MCF 10A (cell line): ENCODE results near the gene NFASC. TPM values are rescaled to one million over a fixed set of nuclear protein-coding genes. Genes with fewer than 3 reads are reported as not detected.

ENCODE experiments used
- BruUV-seq: library from RNA; stranded (reverse); fragments of 400-500 nt; replicated peaks from 2 replicates; lab custom pipeline; 2021; lab: Mats Ljungman, UMichigan
- CTCF ChIA-PET: fragments of 300-600 bp; sonication (Branson Sonifier 250); formaldehyde crosslinking; extraction: SDS; loops from one replicate; lab custom pipeline; 2021; ENCODE audit warnings: antibody characterized with exemption, inconsistent platforms; lab: Yijun Ruan, JAX
- POLR2A ChIA-PET: fragments of 300-600, 350-650 bp; sonication (Branson Sonifier 250); formaldehyde crosslinking; extraction: SDS; loops from one replicate; lab custom pipeline; 2020; ENCODE audit warnings: antibody characterized with exemption, inconsistent platforms; lab: Yijun Ruan, JAX
- DNase-seq: peaks from one replicate; pipeline ENCODE4 v3.0.0-alpha.2; 2018; ENCODE audit not compliant: unreplicated experiment
- H3K27ac Mint-ChIP-seq: one replicate; pipeline ENCODE4 v1.8.0; 2022; ENCODE audit warnings: mild to moderate bottlenecking, low read depth, mixed read lengths; ENCODE audit not compliant: unreplicated experiment
- H3K27me3 Mint-ChIP-seq: one replicate; pipeline ENCODE4 v1.8.0; 2022; ENCODE audit warnings: mixed read lengths; ENCODE audit not compliant: insufficient read depth, unreplicated experiment
- H3K36me3 Mint-ChIP-seq: one replicate; pipeline ENCODE4 v1.8.0; 2022; ENCODE audit warnings: mild to moderate bottlenecking, moderate library complexity, mixed read lengths; ENCODE audit not compliant: insufficient read depth, unreplicated experiment
- H3K4me1 Mint-ChIP-seq: one replicate; pipeline ENCODE4 v1.8.0; 2022; ENCODE audit warnings: mixed read lengths; ENCODE audit not compliant: insufficient read depth, unreplicated experiment
- H3K4me3 Mint-ChIP-seq: one replicate; pipeline ENCODE4 v1.8.0; 2022; ENCODE audit warnings: mild to moderate bottlenecking, moderate library complexity, mixed read lengths; ENCODE audit not compliant: unreplicated experiment
- H3K9me3 Mint-ChIP-seq: one replicate; pipeline ENCODE4 v1.8.0; 2022; ENCODE audit warnings: mixed read lengths; ENCODE audit not compliant: unreplicated experiment
- CTCF ChIP-seq: fragments of 200-600 bp; IDR thresholded peaks from one replicate; pipeline ENCODE4 v1.8.0; 2022; ENCODE audit warnings: antibody characterized with exemption, mild to moderate bottlenecking; ENCODE audit not compliant: unreplicated experiment
- intact Hi-C: fragments of 100-400 bp; cut with micrococcal nuclease; formaldehyde crosslinking; loops from 2 replicates; pipeline ENCODE4 v1.14.1; 2022
- total RNA-seq: library from RNA; stranded (reverse); gene quantifications from 2 replicates; pipeline ENCODE4 v1.2.3, GENCODE V29; 2022

The NFASC gene
- total RNA-seq, 1 experiment from 2014 or later: 0.98 TPM

- POLR2A ChIA-PET: interaction anchor here (0.6 kb wide), 1 partner anchor 10 kb away, joined by 3 read pairs; no protein-coding TSS in a partner anchor
- no TSS peak for BruUV-seq
- Mint-ChIP-seq H3K27ac (no peak overlapping the region), H3K9me3 (no peaks in the 10 kb centered on the region), H3K4me3 (no peak overlapping the region), H3K36me3 (no peaks in the 10 kb centered on the region), H3K4me1 (no peaks in the 10 kb centered on the region), H3K27me3 (peaks cover 49% of the 10 kb centered on the region)
- TF ChIP-seq CTCF: no peak
- CTCF ChIA-PET: interaction anchor here (0.9 to 1.4 kb wide), 2 partner anchors 12 to 118 kb away, joined by 3 read pairs; no protein-coding TSS in a partner anchor
- no peak for DNase-seq
- intact Hi-C loops: no loop called here
These were observed 859 bp downstream of the NFASC start for GRCh38 chr1:204871405-204872037.

- intact Hi-C loops: no loop called here
- Mint-ChIP-seq H3K4me1 (no peaks in the 10 kb centered on the region), H3K9me3 (no peaks in the 10 kb centered on the region), H3K4me3 (no peak overlapping the region), H3K27me3 (peaks cover 47% of the 10 kb centered on the region), H3K27ac (no peak overlapping the region), H3K36me3 (no peaks in the 10 kb centered on the region)
- ChIA-PET POLR2A (interaction anchor here (1.2 kb wide), 1 partner anchor 16 kb away, joined by 3 read pairs; no protein-coding TSS in a partner anchor), CTCF (interaction anchor here (0.7 to 1.2 kb wide), 2 partner anchors 11 to 15 kb away, joined by 3 read pairs; no protein-coding TSS in a partner anchor)
- DNase-seq: no peak
- no peak for TF ChIP-seq CTCF
- BruUV-seq: no TSS peak
These were observed 1.7 kb downstream of the NFASC start for GRCh38 chr1:204872262-204872881.

- no peaks in the 10 kb centered on the region for H3K36me3 Mint-ChIP-seq
- no peak overlapping the region for H3K27ac Mint-ChIP-seq
- POLR2A ChIA-PET: interaction anchor here (1.2 kb wide), 1 partner anchor 15 kb away, joined by 3 read pairs; no protein-coding TSS in a partner anchor
- H3K9me3 Mint-ChIP-seq: no peaks in the 10 kb centered on the region
- H3K4me1 Mint-ChIP-seq: no peaks in the 10 kb centered on the region
- peaks cover 47% of the 10 kb centered on the region for H3K27me3 Mint-ChIP-seq
- no peak overlapping the region for H3K4me3 Mint-ChIP-seq
- no peak for DNase-seq
- intact Hi-C loops: no loop called here
- no peak for TF ChIP-seq CTCF
- BruUV-seq: no TSS peak
- CTCF ChIA-PET: interaction anchor here (0.7 to 1.2 kb wide), 4 partner anchors 10 to 189 kb away, joined by 3 read pairs; no protein-coding TSS in a partner anchor
These were observed 2.5 kb downstream of the NFASC start for GRCh38 chr1:204873176-204873575.

GRCh38 chr1:204873714-204874113, 3.1 kb downstream of the NFASC start:
- peaks cover 47% of the 10 kb centered on the region for H3K27me3 Mint-ChIP-seq
- CTCF ChIA-PET: interaction anchor here (0.9 to 1.2 kb wide), 4 partner anchors 9 to 188 kb away, joined by 3 read pairs; no protein-coding TSS in a partner anchor

More at GRCh38 chr1:204873714-204874113, 3.1 kb downstream of the NFASC start:
- DNase-seq: no peak
- Mint-ChIP-seq H3K4me3 (no peak overlapping the region), H3K27ac (no peak overlapping the region), H3K36me3 (no peaks in the 10 kb centered on the region), H3K4me1 (no peaks in the 10 kb centered on the region), H3K9me3 (no peaks in the 10 kb centered on the region)
- no TSS peak for BruUV-seq
- POLR2A ChIA-PET: no interaction called here
- no peak for TF ChIP-seq CTCF
- intact Hi-C loops: no loop called here
